Measurements from ENCODE around the gene CISH.

DNA sequence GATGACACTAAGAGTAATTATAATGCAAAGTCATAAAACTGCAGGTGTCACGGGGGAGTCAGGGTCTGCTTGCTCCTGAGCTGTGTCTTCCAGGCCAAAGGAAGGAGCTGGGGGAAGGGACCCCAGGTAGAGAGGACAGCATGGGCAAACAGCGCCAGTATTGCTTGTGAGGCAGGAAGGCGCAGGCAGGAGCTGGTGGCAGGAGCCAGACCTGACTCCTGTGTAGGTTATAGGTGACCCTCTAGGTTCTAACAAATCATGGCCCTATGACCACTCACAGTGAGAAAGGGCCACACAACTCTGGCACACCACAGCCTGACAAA is 1.9 kb downstream of the CISH start:
- TF ChIP-seq CTCF (conservative IDR thresholded peaks at IDR 0.05; ENCODE audit: low read depth, low read length) (no peak), EZH2 (IDR thresholded peaks at IDR 0.05; ENCODE audit: low read length, unreplicated experiment) (no peak), EZH2phosphoT487 (IDR thresholded peaks at IDR 0.05; ENCODE audit: borderline replicate concordance, low read length) (no peak)

Measured in PC-3 (cell line).